Neural progenitor cell (in vitro differentiated cells): ENCODE results near the gene C16orf46. TPM values are rescaled to one million over a fixed set of nuclear protein-coding genes. Genes with fewer than 3 reads are reported as not detected.
A peak's percentile ranks its signal among the peaks of the same experiment; 100 is the strongest.

Experiments
- DNase-seq: peaks from one replicate; pipeline ENCODE4 v3.0.0-alpha.2; 2016; ENCODE audit warnings: low spot score
- H2AFZ ChIP-seq: fragments of 200-600 bp; sonication (generic); replicated peaks from 2 replicates; pipeline ENCODE4 v1.6.1; 2016; ENCODE audit warnings: antibody characterized with exemption
- H3F3A ChIP-seq: fragments of 200-600 bp; sonication (generic); 2 replicates; pipeline ENCODE4 v1.6.1; 2016; ENCODE audit warnings: antibody characterized with exemption, low read depth
- H3K27ac ChIP-seq: fragments of 200-600 bp; sonication (generic); 2 replicates; pipeline ENCODE4 v1.5.1; 2016; ENCODE audit warnings: mild to moderate bottlenecking
- H3K27me3 ChIP-seq: fragments of 200-600 bp; sonication (generic); 2 replicates; pipeline ENCODE4 v1.6.1; 2016; ENCODE audit warnings: mild to moderate bottlenecking, moderate library complexity
- H3K36me3 ChIP-seq: fragments of 200-600 bp; sonication (generic); 2 replicates; pipeline ENCODE4 v1.5.1; 2016
- H3K4me1 ChIP-seq: fragments of 200-600 bp; sonication (generic); 2 replicates; pipeline ENCODE4 v1.6.1; 2016; ENCODE audit warnings: mixed run types
- H3K4me2 ChIP-seq: fragments of 200-600 bp; sonication (generic); 2 replicates; pipeline ENCODE4 v1.6.1; 2016
- H3K4me3 ChIP-seq: fragments of 200-600 bp; sonication (generic); 2 replicates; pipeline ENCODE4 v1.5.1; 2016
- H3K79me2 ChIP-seq: fragments of 200-600 bp; sonication (generic); 2 replicates; pipeline ENCODE4 v1.6.1; 2016; ENCODE audit warnings: low read depth
- H3K9ac ChIP-seq: fragments of 200-600 bp; sonication (generic); 2 replicates; pipeline ENCODE4 v1.6.1; 2016
- H3K9me3 ChIP-seq: fragments of 200-600 bp; sonication (generic); 2 replicates; pipeline ENCODE4 v1.5.1; 2016; ENCODE audit warnings: low read depth
- H4K20me1 ChIP-seq: fragments of 200-600 bp; sonication (generic); 2 replicates; pipeline ENCODE4 v1.6.1; 2016; ENCODE audit warnings: low read depth
- H3K27ac Mint-ChIP-seq: 3 replicates; pipeline ENCODE4 v1.8.0; 2021; ENCODE audit warnings: mixed read lengths
- H3K27me3 Mint-ChIP-seq: 2 replicates; pipeline ENCODE4 v1.8.0; 2022; ENCODE audit warnings: low read depth, mild to moderate bottlenecking, inconsistent platforms, moderate library complexity, mixed read lengths; ENCODE audit not compliant: insufficient read depth
- H3K36me3 Mint-ChIP-seq: 3 replicates; pipeline ENCODE4 v1.8.0; 2021; ENCODE audit warnings: mixed read lengths
- H3K4me1 Mint-ChIP-seq: 3 replicates; pipeline ENCODE4 v1.8.0; 2021; ENCODE audit warnings: mixed read lengths
- H3K4me3 Mint-ChIP-seq: 3 replicates; pipeline ENCODE4 v1.8.0; 2021; ENCODE audit warnings: mild to moderate bottlenecking, moderate library complexity, mixed read lengths
- H3K9me3 Mint-ChIP-seq: 3 replicates; pipeline ENCODE4 v1.8.0; 2020; ENCODE audit warnings: mixed read lengths
- CTCF ChIP-seq: fragments of 200-600 bp; sonication (generic); IDR thresholded peaks from 2 replicates; pipeline ENCODE4 v1.5.1; 2017; ENCODE audit warnings: antibody characterized with exemption, mild to moderate bottlenecking
- EZH2 ChIP-seq: fragments of 200-600 bp; sonication (generic); IDR thresholded peaks from 2 replicates; pipeline ENCODE4 v1.6.1; 2017; ENCODE audit warnings: antibody characterized with exemption, mild to moderate bottlenecking, moderate library complexity
- EZH2phosphoT487 ChIP-seq: fragments of 200-600 bp; sonication (generic); IDR thresholded peaks from 2 replicates; pipeline ENCODE4 v1.6.1; 2017; ENCODE audit warnings: antibody characterized with exemption
- total RNA-seq: library from RNA; depleted of rRNA; stranded (reverse); fragments of >200 nt; gene quantifications from 2 replicates; pipeline ENCODE4 v1.2.3, GENCODE V29; 2015; ENCODE audit warnings: low replicate concordance

The C16orf46 gene
- total RNA-seq, 1 donor from 2014 or later: 1.7 TPM

DNA sequence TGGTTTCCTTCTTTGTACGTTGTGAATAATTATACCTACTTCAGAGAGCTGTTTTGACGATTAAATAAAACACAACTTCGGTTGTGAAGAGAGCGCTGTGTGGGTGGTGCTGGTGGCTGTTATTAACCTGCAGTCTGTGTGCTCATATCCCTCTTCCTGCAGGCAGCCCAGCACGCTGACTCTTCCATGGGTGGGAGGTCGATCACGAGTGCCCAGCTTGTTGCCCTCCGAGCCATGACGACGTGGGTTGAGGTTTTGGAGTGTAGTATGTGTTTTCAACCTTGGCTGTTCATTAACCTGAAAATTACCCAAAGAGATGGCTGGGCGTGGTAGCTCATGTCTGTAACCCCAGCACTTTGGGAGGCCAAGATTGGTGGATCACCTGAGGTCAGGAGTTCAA, 30.5 kb upstream of the C16orf46 start:
- H3K9me3 ChIP-seq: no peaks in the 10 kb centered on the region
- Mint-ChIP-seq H3K27ac (no peak overlapping the region), H3K9me3 (no peaks in the 10 kb centered on the region), H3K27me3 (peaks cover 4% of the 10 kb centered on the region), H3K36me3 (no peaks in the 10 kb centered on the region), H3K4me3 (no peak overlapping the region), H3K4me1 (no peaks in the 10 kb centered on the region)
- DNase-seq: no peak
- H2AFZ ChIP-seq: no peak overlapping the region
- no peaks in the 10 kb centered on the region for H3K4me1 ChIP-seq
- H3K79me2 ChIP-seq: no peaks in the 10 kb centered on the region
- no peak overlapping the region for H3K9ac ChIP-seq
- no peak overlapping the region for H3K27ac ChIP-seq
- no peaks in the 10 kb centered on the region for H3F3A ChIP-seq
- no peaks in the 10 kb centered on the region for H4K20me1 ChIP-seq
- TF ChIP-seq EZH2: no peak
- no peak for TF ChIP-seq EZH2phosphoT487
- H3K4me3 ChIP-seq: no peak overlapping the region
- no peaks in the 10 kb centered on the region for H3K27me3 ChIP-seq
- H3K36me3 ChIP-seq: no peaks in the 10 kb centered on the region
- H3K4me2 ChIP-seq: no peak overlapping the region

DNA sequence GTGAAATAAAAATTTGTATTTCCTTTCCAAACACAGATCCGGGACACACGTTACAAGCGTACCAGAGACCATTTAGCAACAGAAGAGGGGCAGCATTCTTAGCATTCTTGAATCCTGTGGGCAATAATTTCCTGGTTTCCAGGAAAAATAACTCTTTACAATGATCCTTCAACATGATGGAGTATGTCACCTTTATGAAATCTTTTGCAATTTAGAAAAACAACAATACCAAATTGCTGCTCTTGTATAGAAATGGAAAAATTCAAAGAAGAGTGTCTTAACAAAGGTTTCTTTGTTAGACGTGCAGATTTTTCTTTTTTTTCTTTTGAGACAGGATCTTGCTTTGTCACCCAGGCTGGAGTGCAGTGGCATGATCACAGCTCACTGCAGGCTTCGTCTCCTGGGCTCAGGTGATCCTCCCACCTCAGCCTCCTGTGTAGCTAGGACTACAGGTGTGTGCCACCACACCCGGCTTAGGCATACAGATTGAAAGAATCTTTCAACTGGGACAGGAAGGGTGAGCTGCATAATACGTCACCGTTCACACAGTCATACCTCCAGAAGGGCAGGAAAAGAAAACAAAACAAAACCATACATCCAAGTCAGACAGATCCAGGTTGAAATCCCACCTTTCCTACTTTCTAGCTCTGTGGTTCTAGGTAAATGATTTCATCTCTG, 29.9 kb upstream of the C16orf46 start:
- H3K36me3 ChIP-seq: no peaks in the 10 kb centered on the region
- no peak overlapping the region for H3K4me2 ChIP-seq
- H3K27me3 ChIP-seq: no peaks in the 10 kb centered on the region
- no peak overlapping the region for H3K27ac ChIP-seq
- TF ChIP-seq EZH2 (no peak), CTCF (no peak), EZH2phosphoT487 (no peak)
- H3K9me3 ChIP-seq: no peaks in the 10 kb centered on the region
- no peak overlapping the region for H3K4me3 Mint-ChIP-seq
- no peaks in the 10 kb centered on the region for H3K9me3 Mint-ChIP-seq
- no peak overlapping the region for H3K4me3 ChIP-seq
- H3K4me1 Mint-ChIP-seq: no peaks in the 10 kb centered on the region
- H3K36me3 Mint-ChIP-seq: no peaks in the 10 kb centered on the region
- H4K20me1 ChIP-seq: no peaks in the 10 kb centered on the region
- no peak overlapping the region for H2AFZ ChIP-seq
- H3K27me3 Mint-ChIP-seq: peaks cover 4% of the 10 kb centered on the region
- H3K4me1 ChIP-seq: no peaks in the 10 kb centered on the region
- H3F3A ChIP-seq: no peaks in the 10 kb centered on the region
- H3K9ac ChIP-seq: no peak overlapping the region
- DNase-seq: no peak
- peak overlapping the region; percentile 54 for H3K27ac Mint-ChIP-seq
- H3K79me2 ChIP-seq: no peaks in the 10 kb centered on the region

DNA sequence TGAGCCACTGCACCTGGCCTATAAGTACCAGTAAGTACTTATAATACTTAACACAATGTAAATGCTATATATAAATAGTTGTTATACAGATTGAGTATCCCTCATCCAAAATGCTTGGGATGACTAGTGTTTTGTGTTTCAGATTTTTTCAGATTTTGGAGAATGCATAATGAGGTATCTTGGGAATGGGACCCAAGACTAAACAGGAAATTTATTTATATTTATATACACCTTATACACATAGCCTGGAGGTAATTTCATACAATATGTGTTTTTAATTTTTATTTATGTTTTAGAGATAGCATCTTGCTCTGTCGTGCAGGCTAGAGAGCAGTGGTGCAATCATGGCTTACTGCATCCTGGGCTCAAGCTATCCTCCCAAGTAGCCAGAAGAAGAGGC, 28.9 kb upstream of the C16orf46 start:
- no peak overlapping the region for H3K4me3 Mint-ChIP-seq

More for the DNA sequence above, 28.9 kb upstream of the C16orf46 start:
- no peak for DNase-seq
- Histone ChIP-seq H3K36me3 (no peaks in the 10 kb centered on the region), H3K4me1 (no peaks in the 10 kb centered on the region), H4K20me1 (no peaks in the 10 kb centered on the region), H3K9me3 (no peaks in the 10 kb centered on the region), H3K4me2 (no peak overlapping the region), H3K27me3 (no peaks in the 10 kb centered on the region), H3K27ac (no peak overlapping the region), H3F3A (no peaks in the 10 kb centered on the region), H3K4me3 (no peak overlapping the region), H3K9ac (no peak overlapping the region), H2AFZ (no peak overlapping the region), H3K79me2 (no peaks in the 10 kb centered on the region)
- Mint-ChIP-seq H3K9me3 (no peaks in the 10 kb centered on the region), H3K27me3 (peaks cover 4% of the 10 kb centered on the region), H3K36me3 (no peaks in the 10 kb centered on the region), H3K27ac (no peak overlapping the region), H3K4me1 (no peaks in the 10 kb centered on the region)
- TF ChIP-seq EZH2phosphoT487 (no peak), EZH2 (no peak), CTCF (no peak)
